GM23248 (cell line): ENCODE data around the gene CWF19L2.

Source experiments
- EZH2 ChIP-seq: fragments of 200-600 bp; sonication (generic); IDR thresholded peaks from 2 replicates; pipeline ENCODE4 v1.6.1; 2018; ENCODE audit warnings: antibody characterized with exemption, mild to moderate bottlenecking; ENCODE audit not compliant: insufficient read depth, poor library complexity, severe bottlenecking
- EZH2phosphoT487 ChIP-seq: fragments of 200-600 bp; sonication (generic); IDR thresholded peaks from 2 replicates; pipeline ENCODE4 v1.6.1; 2018; ENCODE audit warnings: antibody characterized with exemption, moderate library complexity, mild to moderate bottlenecking, low read depth; ENCODE audit not compliant: insufficient read depth

GRCh38 chr11:107405260-107405659, 52.4 kb downstream of the CWF19L2 start:
- TF ChIP-seq EZH2 (no peak), EZH2phosphoT487 (no peak)
